ENCODE results near the gene CA10.

The CA10 gene

DNA sequence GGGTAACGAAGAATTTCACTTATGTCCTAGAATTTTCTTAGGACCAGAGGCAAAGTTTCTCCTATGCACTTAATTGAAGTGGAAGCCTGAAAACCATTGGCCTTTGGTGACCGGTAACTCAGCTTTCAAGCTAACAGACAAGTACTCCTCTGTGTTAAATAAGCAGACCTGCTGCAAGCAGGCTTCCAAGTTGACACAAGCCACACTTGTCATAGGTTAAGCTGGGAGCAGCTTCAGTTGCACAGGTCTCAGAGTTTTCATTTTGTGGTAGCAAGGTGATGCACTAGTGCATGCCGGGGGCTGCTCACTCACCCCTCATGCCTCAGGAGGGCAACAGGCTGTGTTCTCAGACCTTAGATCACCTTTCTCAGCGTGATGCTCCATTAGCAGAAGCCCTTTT, 498.2 kb downstream of the CA10 start:
- no peak for ATAC-seq
- TF ChIP-seq CSDC2 (CRISPR knock-in tag; IDR thresholded peaks at IDR 0.05) (no peak), ZNF8 (CRISPR knock-in tag; IDR thresholded peaks at IDR 0.05) (no peak), TOX (CRISPR knock-in tag; IDR thresholded peaks at IDR 0.05; ENCODE audit: borderline replicate concordance) (no peak), BACH2 (CRISPR knock-in tag; IDR thresholded peaks at IDR 0.05; ENCODE audit: borderline replicate concordance) (no peak)
- TF ChIP-seq, protein P1, sequence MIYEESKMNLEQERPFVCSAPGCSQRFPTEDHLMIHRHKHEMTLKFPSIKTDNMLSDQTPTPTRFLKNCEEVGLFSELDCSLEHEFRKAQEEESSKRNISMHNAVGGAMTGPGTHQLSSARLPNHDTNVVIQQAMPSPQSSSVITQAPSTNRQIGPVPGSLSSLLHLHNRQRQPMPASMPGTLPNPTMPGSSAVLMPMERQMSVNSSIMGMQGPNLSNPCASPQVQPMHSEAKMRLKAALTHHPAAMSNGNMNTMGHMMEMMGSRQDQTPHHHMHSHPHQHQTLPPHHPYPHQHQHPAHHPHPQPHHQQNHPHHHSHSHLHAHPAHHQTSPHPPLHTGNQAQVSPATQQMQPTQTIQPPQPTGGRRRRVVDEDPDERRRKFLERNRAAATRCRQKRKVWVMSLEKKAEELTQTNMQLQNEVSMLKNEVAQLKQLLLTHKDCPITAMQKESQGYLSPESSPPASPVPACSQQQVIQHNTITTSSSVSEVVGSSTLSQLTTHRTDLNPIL (CRISPR knock-in tag; IDR thresholded peaks at IDR 0.05; ENCODE audit: low read depth), result no peak
- TF ChIP-seq, protein P2, sequence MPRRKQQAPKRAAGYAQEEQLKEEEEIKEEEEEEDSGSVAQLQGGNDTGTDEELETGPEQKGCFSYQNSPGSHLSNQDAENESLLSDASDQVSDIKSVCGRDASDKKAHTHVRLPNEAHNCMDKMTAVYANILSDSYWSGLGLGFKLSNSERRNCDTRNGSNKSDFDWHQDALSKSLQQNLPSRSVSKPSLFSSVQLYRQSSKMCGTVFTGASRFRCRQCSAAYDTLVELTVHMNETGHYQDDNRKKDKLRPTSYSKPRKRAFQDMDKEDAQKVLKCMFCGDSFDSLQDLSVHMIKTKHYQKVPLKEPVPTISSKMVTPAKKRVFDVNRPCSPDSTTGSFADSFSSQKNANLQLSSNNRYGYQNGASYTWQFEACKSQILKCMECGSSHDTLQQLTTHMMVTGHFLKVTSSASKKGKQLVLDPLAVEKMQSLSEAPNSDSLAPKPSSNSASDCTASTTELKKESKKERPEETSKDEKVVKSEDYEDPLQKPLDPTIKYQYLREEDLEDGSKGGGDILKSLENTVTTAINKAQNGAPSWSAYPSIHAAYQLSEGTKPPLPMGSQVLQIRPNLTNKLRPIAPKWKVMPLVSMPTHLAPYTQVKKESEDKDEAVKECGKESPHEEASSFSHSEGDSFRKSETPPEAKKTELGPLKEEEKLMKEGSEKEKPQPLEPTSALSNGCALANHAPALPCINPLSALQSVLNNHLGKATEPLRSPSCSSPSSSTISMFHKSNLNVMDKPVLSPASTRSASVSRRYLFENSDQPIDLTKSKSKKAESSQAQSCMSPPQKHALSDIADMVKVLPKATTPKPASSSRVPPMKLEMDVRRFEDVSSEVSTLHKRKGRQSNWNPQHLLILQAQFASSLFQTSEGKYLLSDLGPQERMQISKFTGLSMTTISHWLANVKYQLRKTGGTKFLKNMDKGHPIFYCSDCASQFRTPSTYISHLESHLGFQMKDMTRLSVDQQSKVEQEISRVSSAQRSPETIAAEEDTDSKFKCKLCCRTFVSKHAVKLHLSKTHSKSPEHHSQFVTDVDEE (CRISPR knock-in tag; IDR thresholded peaks at IDR 0.05), result no peak
- TF ChIP-seq, protein P3, sequence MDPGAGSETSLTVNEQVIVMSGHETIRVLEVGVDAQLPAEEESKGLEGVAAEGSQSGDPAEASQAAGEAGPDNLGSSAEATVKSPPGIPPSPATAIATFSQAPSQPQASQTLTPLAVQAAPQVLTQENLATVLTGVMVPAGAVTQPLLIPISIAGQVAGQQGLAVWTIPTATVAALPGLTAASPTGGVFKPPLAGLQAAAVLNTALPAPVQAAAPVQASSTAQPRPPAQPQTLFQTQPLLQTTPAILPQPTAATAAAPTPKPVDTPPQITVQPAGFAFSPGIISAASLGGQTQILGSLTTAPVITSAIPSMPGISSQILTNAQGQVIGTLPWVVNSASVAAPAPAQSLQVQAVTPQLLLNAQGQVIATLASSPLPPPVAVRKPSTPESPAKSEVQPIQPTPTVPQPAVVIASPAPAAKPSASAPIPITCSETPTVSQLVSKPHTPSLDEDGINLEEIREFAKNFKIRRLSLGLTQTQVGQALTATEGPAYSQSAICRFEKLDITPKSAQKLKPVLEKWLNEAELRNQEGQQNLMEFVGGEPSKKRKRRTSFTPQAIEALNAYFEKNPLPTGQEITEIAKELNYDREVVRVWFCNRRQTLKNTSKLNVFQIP (CRISPR knock-in tag; IDR thresholded peaks at IDR 0.05; ENCODE audit: borderline replicate concordance, low read depth), result no peak

- ATAC-seq, result no peak
- TF ChIP-seq SNAI2 (CRISPR knock-in tag; IDR thresholded peaks at IDR 0.05) (no peak), ESRRG (CRISPR knock-in tag; IDR thresholded peaks at IDR 0.05) (no peak), ZFP3 (CRISPR knock-in tag; IDR thresholded peaks at IDR 0.05) (no peak), ZC3H10 (CRISPR knock-in tag; IDR thresholded peaks at IDR 0.05) (no peak), ZNF8 (CRISPR knock-in tag; IDR thresholded peaks at IDR 0.05) (no peak), ZFP30 (CRISPR knock-in tag; IDR thresholded peaks at IDR 0.05) (no peak), ISL1 (CRISPR knock-in tag; IDR thresholded peaks at IDR 0.05) (no peak), GLIS3 (CRISPR knock-in tag; IDR thresholded peaks at IDR 0.05) (no peak), ZNF565 (CRISPR knock-in tag; conservative IDR thresholded peaks at IDR 0.05; ENCODE audit: low read depth) (no peak), PPARA (CRISPR knock-in tag; IDR thresholded peaks at IDR 0.05; ENCODE audit: borderline replicate concordance) (no peak), RARB (CRISPR knock-in tag; IDR thresholded peaks at IDR 0.05) (no peak)
- TF ChIP-seq, protein P2 (CRISPR knock-in tag; IDR thresholded peaks at IDR 0.05), result no peak
- TF ChIP-seq, protein P4, sequence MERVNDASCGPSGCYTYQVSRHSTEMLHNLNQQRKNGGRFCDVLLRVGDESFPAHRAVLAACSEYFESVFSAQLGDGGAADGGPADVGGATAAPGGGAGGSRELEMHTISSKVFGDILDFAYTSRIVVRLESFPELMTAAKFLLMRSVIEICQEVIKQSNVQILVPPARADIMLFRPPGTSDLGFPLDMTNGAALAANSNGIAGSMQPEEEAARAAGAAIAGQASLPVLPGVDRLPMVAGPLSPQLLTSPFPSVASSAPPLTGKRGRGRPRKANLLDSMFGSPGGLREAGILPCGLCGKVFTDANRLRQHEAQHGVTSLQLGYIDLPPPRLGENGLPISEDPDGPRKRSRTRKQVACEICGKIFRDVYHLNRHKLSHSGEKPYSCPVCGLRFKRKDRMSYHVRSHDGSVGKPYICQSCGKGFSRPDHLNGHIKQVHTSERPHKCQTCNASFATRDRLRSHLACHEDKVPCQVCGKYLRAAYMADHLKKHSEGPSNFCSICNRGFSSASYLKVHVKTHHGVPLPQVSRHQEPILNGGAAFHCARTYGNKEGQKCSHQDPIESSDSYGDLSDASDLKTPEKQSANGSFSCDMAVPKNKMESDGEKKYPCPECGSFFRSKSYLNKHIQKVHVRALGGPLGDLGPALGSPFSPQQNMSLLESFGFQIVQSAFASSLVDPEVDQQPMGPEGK (CRISPR knock-in tag; IDR thresholded peaks at IDR 0.05; ENCODE audit: borderline replicate concordance), result no peak
- TF ChIP-seq, protein P5, sequence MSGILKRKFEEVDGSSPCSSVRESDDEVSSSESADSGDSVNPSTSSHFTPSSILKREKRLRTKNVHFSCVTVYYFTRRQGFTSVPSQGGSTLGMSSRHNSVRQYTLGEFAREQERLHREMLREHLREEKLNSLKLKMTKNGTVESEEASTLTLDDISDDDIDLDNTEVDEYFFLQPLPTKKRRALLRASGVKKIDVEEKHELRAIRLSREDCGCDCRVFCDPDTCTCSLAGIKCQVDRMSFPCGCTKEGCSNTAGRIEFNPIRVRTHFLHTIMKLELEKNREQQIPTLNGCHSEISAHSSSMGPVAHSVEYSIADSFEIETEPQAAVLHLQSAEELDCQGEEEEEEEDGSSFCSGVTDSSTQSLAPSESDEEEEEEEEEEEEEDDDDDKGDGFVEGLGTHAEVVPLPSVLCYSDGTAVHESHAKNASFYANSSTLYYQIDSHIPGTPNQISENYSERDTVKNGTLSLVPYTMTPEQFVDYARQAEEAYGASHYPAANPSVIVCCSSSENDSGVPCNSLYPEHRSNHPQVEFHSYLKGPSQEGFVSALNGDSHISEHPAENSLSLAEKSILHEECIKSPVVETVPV (CRISPR knock-in tag; IDR thresholded peaks at IDR 0.05), result no peak
- TF ChIP-seq, protein P1 (CRISPR knock-in tag; IDR thresholded peaks at IDR 0.05; ENCODE audit: low read depth), result no peak
These were observed 501.3 kb downstream of the CA10 start for GRCh38 chr17:51657224-51657623.
